NCI-H146 (cell line): Measurements from ENCODE around the gene KDELR3.

ENCODE experiments used
- DNase-seq: peaks from one replicate; lab custom pipeline; 2025; lab: John Stamatoyannopoulos, UW

KDELR3 gene

GRCh38 chr22:38440747-38441350, 27.0 kb upstream of the KDELR3 start:
- DNase-seq = no peak

- no peak for DNase-seq
Measured at GRCh38 chr22:38441620-38442287, 26.1 kb upstream of the KDELR3 start.

GRCh38 chr22:38442967-38443627, 24.8 kb upstream of the KDELR3 start:
- DNase-seq = no peak

- DNase-seq = no peak
Measured at GRCh38 chr22:38443628-38444521, 24.0 kb upstream of the KDELR3 start.

GRCh38 chr22:38444783-38445182, 23.1 kb upstream of the KDELR3 start:
- no peak for DNase-seq

- no peak for DNase-seq
Measured at GRCh38 chr22:38446018-38446601, 21.8 kb upstream of the KDELR3 start.

- DNase-seq = no peak
Measured at GRCh38 chr22:38448945-38449745, 18.8 kb upstream of the KDELR3 start.

- DNase-seq = no peak
Measured at GRCh38 chr22:38449776-38450175, 18.1 kb upstream of the KDELR3 start.

GRCh38 chr22:38450234-38450797, 17.6 kb upstream of the KDELR3 start:
- no peak for DNase-seq

- DNase-seq = no peak
Measured at GRCh38 chr22:38451404-38451803, 16.5 kb upstream of the KDELR3 start.

- DNase-seq = no peak
Measured at GRCh38 chr22:38451864-38452263, 16.0 kb upstream of the KDELR3 start.

- DNase-seq = no peak
Measured at GRCh38 chr22:38452373-38453065, 15.4 kb upstream of the KDELR3 start.

- DNase-seq = no peak
Measured at GRCh38 chr22:38453066-38453672, 14.7 kb upstream of the KDELR3 start.

GRCh38 chr22:38453996-38454352, 13.9 kb upstream of the KDELR3 start:
- no peak for DNase-seq

GRCh38 chr22:38454353-38455075, 13.4 kb upstream of the KDELR3 start:
- no peak for DNase-seq

GRCh38 chr22:38455076-38455529, 12.8 kb upstream of the KDELR3 start, which contains the start of gene KCNJ4:
Gene KCNJ4, minus strand, starts transcription at chr22:38455199. Its CDS starts 27,067 bp downstream, at chr22:38428132.
- no peak for DNase-seq

- peak; percentile 35 for DNase-seq
Measured at GRCh38 chr22:38455530-38456271, 12.2 kb upstream of the KDELR3 start.

GRCh38 chr22:38456272-38456835, 11.5 kb upstream of the KDELR3 start:
- no peak for DNase-seq
